Measurements from ENCODE around the gene ASTN2.

ASTN2 gene

DNA sequence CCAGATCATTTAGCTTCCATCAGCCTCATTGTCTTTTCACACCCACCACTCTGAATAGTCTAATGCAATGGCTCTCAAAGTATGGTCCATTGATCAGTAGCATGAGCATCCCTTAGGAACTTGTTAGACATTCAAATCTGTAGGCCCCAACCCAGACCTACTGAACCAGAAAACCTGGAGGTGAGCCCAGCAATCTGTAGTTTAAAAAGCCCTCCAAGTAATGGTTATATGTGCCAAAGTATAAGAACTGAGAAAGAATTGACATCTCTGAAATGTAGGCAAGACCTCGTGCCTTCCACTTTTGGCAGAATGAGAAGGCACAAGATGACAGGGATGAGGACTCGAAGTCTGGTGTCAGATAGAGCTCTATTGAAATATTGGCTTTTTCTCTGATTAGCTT lies 460.1 kb downstream of the ASTN2 start:
- ChIA-PET POLR2A (no interaction called here), CTCF (interaction anchor here (1.0 to 5.8 kb wide), 7 partner anchors 10 to 40 kb away, joined by 3 to 27 read pairs (median 6); no protein-coding TSS in a partner anchor)
- DNase-seq (ENCODE audit: extremely low spot score): no peak
- TF ChIP-seq, protein P1, sequence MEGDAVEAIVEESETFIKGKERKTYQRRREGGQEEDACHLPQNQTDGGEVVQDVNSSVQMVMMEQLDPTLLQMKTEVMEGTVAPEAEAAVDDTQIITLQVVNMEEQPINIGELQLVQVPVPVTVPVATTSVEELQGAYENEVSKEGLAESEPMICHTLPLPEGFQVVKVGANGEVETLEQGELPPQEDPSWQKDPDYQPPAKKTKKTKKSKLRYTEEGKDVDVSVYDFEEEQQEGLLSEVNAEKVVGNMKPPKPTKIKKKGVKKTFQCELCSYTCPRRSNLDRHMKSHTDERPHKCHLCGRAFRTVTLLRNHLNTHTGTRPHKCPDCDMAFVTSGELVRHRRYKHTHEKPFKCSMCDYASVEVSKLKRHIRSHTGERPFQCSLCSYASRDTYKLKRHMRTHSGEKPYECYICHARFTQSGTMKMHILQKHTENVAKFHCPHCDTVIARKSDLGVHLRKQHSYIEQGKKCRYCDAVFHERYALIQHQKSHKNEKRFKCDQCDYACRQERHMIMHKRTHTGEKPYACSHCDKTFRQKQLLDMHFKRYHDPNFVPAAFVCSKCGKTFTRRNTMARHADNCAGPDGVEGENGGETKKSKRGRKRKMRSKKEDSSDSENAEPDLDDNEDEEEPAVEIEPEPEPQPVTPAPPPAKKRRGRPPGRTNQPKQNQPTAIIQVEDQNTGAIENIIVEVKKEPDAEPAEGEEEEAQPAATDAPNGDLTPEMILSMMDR (IDR thresholded peaks at IDR 0.05; ENCODE audit: control extremely low read depth, extremely low read depth, low read depth, missing control alignments): no peak

DNA sequence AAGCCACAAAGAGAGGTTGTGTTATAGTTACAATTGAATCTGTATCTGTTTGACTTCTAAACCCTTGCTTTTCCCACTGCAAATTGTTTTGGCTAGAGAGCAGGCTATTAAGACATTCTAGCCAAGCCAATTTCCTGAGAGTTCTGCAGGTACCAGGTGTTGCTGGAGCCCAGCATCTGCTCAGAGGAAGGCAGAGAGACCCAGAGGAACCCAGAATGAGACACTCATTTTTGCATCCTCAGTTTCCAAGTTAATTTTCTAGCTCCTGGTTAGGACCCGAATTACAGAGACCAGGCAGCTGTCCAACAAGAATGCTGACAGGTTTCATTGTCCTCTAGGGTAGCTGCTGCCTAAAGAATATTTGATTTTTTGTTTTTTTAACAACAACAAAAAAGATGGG lies 461.6 kb downstream of the ASTN2 start:
- TF ChIP-seq, protein P1 (IDR thresholded peaks at IDR 0.05; ENCODE audit: control extremely low read depth, extremely low read depth, low read depth, missing control alignments): no peak
- no peak for DNase-seq (ENCODE audit: extremely low spot score)
- ChIA-PET CTCF (interaction anchor here (1.0 to 5.8 kb wide), 8 partner anchors 9 to 93 kb away, joined by 4 to 27 read pairs (median 6); no protein-coding TSS in a partner anchor), POLR2A (no interaction called here)

DNA sequence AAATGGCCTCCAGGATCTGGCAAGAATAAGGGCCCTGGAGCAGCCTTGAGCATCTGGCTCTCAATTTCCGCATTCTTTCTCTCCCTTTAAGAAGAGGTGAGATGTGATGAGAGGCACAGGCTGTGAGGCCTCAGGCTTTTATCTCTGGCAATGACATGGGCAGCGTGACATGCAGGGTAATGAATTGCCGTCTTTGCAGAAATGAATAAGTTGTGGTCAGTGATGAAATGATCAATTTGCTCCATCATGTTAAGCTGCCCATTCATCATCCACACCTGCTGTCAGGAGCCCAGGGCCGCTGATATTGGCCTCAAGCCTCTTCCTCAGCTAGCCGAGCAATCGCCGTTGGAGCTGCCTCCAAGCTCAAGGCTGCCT lies 462.4 kb downstream of the ASTN2 start:
- POLR2A ChIA-PET: interaction anchor here (1.0 kb wide), 1 partner anchor 9 kb away, joined by 5 read pairs; no protein-coding TSS in a partner anchor
- no peak for DNase-seq (ENCODE audit: extremely low spot score)
- TF ChIP-seq, protein P1 (IDR thresholded peaks at IDR 0.05; ENCODE audit: control extremely low read depth, extremely low read depth, low read depth, missing control alignments): no peak
- CTCF ChIA-PET: interaction anchor here (1.6 to 5.8 kb wide), 5 partner anchors 9 to 92 kb away, joined by 6 to 27 read pairs (median 11); no protein-coding TSS in a partner anchor

DNA sequence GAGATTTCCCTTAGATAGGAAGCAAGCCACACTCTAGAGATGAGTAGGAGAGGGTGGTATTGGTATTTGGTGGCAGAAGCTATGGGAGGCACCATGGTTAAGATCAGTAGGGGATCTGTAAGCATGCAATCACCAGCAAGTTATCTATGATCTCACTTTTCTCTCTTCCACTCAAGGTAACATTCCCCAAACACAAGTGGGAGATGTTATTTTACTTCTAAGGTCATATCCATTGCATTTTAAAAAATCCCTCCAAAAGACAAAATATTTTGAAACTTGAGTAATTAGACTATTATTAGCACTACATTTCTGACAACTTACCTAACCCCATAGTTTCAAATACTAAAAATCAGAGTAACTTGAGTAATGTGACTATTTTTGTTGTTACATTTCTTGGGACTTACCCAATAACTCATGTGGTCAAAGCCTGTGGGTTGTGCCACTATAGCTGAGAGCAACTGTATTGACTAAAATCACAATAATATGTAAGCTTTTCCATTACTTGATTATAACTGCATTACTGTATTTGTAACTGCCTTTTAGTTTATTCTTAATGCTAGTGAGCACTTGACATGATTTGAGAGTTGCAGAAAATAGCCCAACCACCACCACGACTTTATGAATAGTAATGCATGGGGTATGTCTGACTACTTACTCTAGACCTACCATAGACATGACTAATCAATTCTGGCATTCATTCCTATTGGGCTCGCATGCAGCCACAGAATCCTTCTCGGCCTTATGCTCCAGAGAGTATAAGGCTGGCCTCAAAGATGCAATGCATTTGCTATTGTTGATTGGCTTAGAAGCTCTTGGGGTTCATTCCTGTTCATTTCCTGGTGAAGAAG lies 463.0 kb downstream of the ASTN2 start:
- peak; percentile 33 for DNase-seq (ENCODE audit: extremely low spot score)
- ChIA-PET POLR2A (interaction anchor here (1.0 kb wide), 1 partner anchor 8 kb away, joined by 5 read pairs; no protein-coding TSS in a partner anchor), CTCF (interaction anchor here (1.1 to 5.8 kb wide), 5 partner anchors 9 to 91 kb away, joined by 4 to 27 read pairs (median 6); no protein-coding TSS in a partner anchor)
- TF ChIP-seq, protein P1 (IDR thresholded peaks at IDR 0.05; ENCODE audit: control extremely low read depth, extremely low read depth, low read depth, missing control alignments): no peak

DNA sequence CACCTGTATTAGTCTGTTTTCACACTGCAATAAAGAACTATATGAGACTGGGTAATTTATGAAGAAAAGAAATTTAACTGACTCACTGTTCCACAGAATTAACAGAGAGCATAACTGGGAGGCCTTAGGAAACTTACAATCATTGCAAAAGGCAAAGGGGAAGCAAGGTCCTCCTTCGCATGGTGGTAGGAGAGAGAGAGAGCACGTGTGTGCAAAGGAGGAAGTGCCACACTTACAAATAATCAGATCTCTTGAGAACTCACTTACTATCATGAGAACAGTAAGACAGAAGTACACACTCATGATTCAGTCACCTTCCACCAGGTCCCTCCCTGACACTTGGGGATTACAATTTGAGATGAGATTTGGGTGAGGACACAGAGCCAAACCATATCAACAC lies 469.0 kb downstream of the ASTN2 start:
- CTCF ChIA-PET: interaction anchor here (0.9 kb wide), 1 partner anchor 20 kb away, joined by 3 read pairs; no protein-coding TSS in a partner anchor
- no peak for DNase-seq (ENCODE audit: extremely low spot score)
- POLR2A ChIA-PET: no interaction called here
- TF ChIP-seq, protein P1 (IDR thresholded peaks at IDR 0.05; ENCODE audit: control extremely low read depth, extremely low read depth, low read depth, missing control alignments): no peak

DNA sequence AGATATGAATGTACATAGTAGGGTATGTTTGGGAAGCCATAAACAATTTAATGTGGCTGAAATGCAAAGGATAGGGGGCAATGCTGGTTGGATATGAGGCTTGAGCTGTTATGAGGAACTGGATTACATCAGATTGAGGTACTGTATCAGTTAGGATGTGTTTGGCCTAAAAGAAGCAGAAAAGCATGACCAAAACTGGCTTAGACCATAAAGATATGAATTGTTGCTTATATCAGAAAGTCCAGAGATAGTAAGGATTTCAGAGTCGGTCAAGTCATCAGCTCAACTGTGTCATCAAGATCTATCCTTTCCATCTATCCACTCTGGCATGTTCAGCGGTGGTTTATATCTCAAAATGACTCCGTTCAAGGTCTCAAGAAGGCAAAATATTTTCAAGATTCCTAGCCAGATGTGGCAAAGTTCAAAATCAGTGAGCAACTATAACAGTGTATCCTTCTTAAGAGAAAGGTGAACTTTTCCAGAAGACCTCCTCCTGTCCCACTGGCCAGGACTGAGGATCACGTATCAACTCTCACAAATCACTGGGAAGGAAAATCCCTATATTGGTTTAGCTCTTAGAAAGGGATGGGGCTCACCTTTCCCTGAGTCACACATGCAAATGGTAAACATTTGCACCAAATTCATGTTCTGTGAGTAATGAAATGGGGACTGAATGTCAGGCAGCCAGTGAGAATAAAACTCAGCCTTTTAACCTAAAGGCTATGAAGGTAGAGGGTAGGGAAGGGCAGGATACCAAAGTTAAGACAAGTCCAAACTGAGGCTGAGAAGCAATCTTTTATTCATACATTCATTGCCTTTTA lies 469.9 kb downstream of the ASTN2 start:
- DNase-seq (ENCODE audit: extremely low spot score): no peak
- CTCF ChIA-PET: interaction anchor here (0.7 to 2.9 kb wide), 4 partner anchors 9 to 85 kb away, joined by 3 to 18 read pairs (median 5); no protein-coding TSS in a partner anchor
- TF ChIP-seq, protein P1 (IDR thresholded peaks at IDR 0.05; ENCODE audit: control extremely low read depth, extremely low read depth, low read depth, missing control alignments): no peak
- POLR2A ChIA-PET: no interaction called here

All from GM10248 (cell line).